Measurements from ENCODE around the gene TIPARP. TPM values are rescaled to one million over a fixed set of nuclear protein-coding genes. Genes with fewer than 3 reads are reported as not detected.
A peak's percentile ranks its signal among the peaks of the same experiment; 100 is the strongest.

The TIPARP gene
- total and polyA plus RNA-seq, 2 experiments from 2014 or later: 4.5 to 6.9 TPM

GRCh38 chr3:156750191-156750873, 75.9 kb downstream of the TIPARP start:
- Mint-ChIP-seq H3K36me3 (ENCODE audit: low read depth) (peaks cover 2% of the 10 kb centered on the region; the same call in 1 of the 3 replicates), H3K27me3 (ENCODE audit: insufficient read depth, low read depth, poor library complexity) (peaks cover 15% of the 10 kb centered on the region), H3K4me1 (peaks cover 39% of the 10 kb centered on the region), H3K4me3 (peak overlapping the region; percentile 64; the same call in 1 of the 3 replicates), H3K9me3 (no peaks in the 10 kb centered on the region; the same call in 2 of the 3 replicates), H3K27ac (peak overlapping the region; percentile 66)
- H3K4me2 ChIP-seq: peak overlapping the region; percentile 39
- 0 out of 2 replicates have a peak, but pooled peaks cover 5% of the 10 kb centered on the region for H3K9me2 ChIP-seq (ENCODE audit: insufficient read depth)
- no peaks in the 10 kb centered on the region for H3K27me3 ChIP-seq (ENCODE audit: insufficient read depth)
- H2AFZ ChIP-seq: peak overlapping the region; percentile 82; the same call in 1 of the 2 replicates
- H3K27ac ChIP-seq (ENCODE audit: low read depth): peak overlapping the region; percentile 79
- no peaks in the 10 kb centered on the region for H3F3A ChIP-seq (replicated peaks; ENCODE audit: low read depth)
- ATAC-seq (peak; percentile 25), DNase-seq (ENCODE audit: low spot score) (no peak)
- H3K4me1 ChIP-seq (ENCODE audit: insufficient read depth): peaks cover 25% of the 10 kb centered on the region
- no peaks in the 10 kb centered on the region for H3K36me3 ChIP-seq (ENCODE audit: insufficient read depth)
- H3K79me2 ChIP-seq (replicated peaks; ENCODE audit: insufficient read depth): no peaks in the 10 kb centered on the region
- peak overlapping the region; percentile 14; the same call in 1 of the 2 replicates for H3K4me3 ChIP-seq
- TF ChIP-seq ZNF114 (CRISPR knock-in tag; IDR thresholded peaks at IDR 0.05): no peak
- TF ChIP-seq REST (IDR thresholded peaks at IDR 0.05; ENCODE audit: unreplicated experiment): no peak
- no peak for TF ChIP-seq ZNF331 (CRISPR knock-in tag; IDR thresholded peaks at IDR 0.05; ENCODE audit: low read depth)
- TF ChIP-seq POLR2AphosphoS5 (IDR thresholded peaks at IDR 0.05; ENCODE audit: low read depth): no peak
- TF ChIP-seq EZH2 (IDR thresholded peaks at IDR 0.05; ENCODE audit: low read depth, unreplicated experiment): no peak
- TF ChIP-seq ETS1 (IDR thresholded peaks at IDR 0.05): no peak
- TF ChIP-seq NANOG (IDR thresholded peaks at IDR 0.05; ENCODE audit: borderline replicate concordance): no peak
- no peak for TF ChIP-seq CTCF (conservative IDR thresholded peaks at IDR 0.05; ENCODE audit: low read depth in 2 of 2)
- TF ChIP-seq ZNF462 (CRISPR knock-in tag; IDR thresholded peaks at IDR 0.05): no peak
- TF ChIP-seq CREB1 (CRISPR knock-in tag; IDR thresholded peaks at IDR 0.05; ENCODE audit: low read depth): no peak
- TF ChIP-seq JUNB (IDR thresholded peaks at IDR 0.05; ENCODE audit: unreplicated experiment): no peak
- TF ChIP-seq STAT1 (IDR thresholded peaks at IDR 0.05; ENCODE audit: unreplicated experiment): no peak
- TF ChIP-seq EZH2phosphoT487 (IDR thresholded peaks at IDR 0.05; ENCODE audit: unreplicated experiment): no peak
- no peaks in the 10 kb centered on the region for H4K20me1 ChIP-seq (replicated peaks; ENCODE audit: insufficient read depth)

All from GM23338 (cell line).